IPS DF 4.7 (cell line): ENCODE measurements around the gene RANBP17.

ENCODE experiments used
- DNase-seq: peaks from one replicate; pipeline ENCODE4 v3.0.0-alpha.2; 2013; ENCODE audit warnings: low spot score; ENCODE audit errors: extremely low read depth

Gene RANBP17

DNA sequence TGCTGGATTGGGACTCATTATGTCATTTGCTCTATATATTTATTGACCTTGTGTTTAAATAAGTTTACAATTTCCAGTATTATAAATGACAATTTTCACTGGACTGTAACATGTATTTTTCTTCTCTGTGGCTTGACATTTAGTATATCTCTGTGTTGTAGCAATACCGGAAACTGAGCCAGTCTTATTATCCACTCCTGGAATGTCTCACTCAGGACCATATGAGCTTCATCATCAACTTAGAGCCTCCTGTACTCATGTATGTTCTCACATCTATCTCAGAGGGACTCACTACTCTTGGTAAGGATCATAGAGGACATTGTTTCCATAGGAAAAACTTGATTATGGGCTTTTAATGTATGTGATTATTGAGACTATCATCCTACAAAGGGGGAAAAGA is 380.7 kb downstream of the RANBP17 start:
- no peak for DNase-seq

DNA sequence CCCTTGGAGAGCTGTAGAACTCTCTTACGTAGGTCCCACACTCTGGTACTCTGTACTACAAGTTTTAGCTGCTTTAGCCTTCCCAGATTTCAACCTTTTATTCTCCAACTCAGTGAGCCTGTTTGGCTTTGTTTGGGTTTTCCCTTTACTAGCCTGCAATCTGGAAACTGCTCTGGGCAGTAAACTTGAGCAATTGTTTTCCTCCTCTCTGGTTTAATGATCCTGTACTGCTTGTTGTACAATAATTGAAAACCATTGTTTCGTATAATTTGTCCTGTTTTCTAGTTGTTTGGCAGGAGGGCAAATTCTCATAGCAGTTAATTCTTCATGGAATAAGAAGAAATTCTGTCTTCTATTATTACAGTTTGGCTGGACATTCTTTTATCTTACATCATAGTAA is 384.4 kb downstream of the RANBP17 start:
- DNase-seq = no peak

DNA sequence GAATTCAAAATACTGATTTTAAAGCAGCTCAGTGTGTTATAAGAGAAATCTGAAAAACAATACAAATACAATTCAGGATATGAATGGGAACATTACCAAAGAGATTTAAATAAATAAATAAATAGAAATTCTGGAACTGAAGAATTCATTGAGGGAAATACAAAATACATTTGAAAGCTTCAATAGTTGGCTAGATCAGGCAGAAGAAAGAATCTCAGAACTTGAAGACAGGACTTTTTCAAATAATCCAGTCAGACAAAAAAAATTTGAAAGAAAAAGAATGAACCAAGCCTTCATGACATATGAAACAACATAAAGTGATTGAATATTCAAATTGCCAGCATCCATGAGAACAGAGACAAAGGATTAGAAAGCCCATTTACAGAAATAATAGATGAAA is 387.6 kb downstream of the RANBP17 start:
- no peak for DNase-seq

DNA sequence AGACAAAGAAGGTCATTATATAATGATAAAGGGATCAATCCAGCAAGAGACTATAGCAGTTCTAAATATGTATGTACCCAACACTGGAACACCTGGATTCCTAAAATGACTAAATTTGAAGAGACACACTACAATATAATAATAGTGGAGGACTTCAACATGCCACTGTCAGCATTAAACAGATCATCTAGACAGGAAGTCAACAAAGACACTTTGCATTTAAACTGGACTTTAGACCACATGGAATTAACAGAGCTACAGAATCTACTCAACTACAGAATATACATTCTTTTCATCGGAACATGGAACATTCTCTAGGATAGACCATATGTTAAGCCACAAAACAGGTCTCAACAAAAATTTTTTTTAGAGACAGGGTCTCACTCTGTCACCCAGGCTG is 388.9 kb downstream of the RANBP17 start:
- no peak for DNase-seq

DNA sequence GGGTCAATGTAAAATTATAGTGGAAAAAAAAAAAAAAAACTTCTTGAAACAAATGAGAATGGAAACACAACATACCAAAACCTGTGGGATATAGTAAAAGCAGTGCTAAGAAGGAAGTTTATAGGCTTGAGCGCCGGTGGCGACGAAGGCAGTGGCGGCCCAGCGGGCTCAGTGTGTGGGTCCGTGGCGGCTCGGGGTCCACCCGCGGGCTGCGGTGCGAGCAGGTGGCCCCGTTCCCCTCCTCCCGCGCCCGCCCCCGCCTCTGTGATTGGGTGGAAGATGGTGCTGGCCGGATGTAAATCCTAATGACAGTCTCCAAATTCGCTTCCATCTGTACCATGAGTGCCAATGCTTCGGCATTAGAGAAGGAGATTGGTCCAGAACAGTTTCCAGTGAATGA is 389.7 kb downstream of the RANBP17 start:
- DNase-seq = no peak

DNA sequence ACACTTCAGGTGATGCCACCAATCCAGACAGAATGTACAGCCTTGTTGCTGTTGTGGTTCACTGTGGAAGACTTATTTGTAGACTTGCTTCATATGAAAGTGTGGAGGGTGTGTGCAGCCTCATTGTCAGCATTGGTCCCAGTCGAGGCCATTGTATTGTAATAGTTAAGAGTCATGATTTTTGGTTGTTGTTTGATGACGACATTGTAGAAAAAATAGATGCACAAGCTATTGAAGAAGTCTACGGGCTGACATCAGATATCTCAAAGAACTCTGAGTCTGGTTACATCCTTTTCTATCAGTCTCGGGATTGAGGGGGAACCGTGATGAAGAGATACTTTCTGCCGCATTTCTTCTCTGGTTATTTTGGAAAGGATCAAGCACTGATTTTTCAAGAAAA is 390.9 kb downstream of the RANBP17 start:
- no peak for DNase-seq

DNA sequence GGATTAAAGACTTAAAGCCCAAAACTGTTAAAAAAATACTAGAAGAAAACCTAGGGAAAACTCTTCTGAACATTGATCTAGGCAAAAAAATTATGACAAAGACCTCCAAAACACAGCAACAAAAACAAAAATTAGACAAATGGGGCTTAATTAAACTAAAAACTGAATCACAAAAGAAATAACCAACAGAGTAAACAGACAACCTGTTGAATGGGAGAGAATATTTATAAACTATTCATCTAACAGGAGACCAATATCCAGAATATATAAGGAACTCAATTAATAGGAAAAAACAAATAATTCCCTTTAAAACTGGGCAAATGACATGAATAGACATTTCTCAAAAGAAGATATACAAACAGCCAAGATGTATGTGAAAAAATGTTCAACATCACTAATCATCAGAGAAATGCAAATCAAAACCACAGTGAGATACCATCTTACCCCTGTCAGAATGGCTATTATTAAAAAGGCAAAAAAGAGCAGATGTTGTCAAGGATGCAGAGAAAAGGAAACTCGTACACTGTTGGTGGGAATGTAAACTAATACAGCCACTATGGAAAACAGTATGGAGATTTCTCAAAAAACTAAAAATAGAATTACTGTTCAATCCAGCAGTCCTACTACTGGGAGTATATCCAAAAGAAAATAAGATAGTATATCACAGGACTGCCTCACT is 397.1 kb downstream of the RANBP17 start:
- DNase-seq = no peak

DNA sequence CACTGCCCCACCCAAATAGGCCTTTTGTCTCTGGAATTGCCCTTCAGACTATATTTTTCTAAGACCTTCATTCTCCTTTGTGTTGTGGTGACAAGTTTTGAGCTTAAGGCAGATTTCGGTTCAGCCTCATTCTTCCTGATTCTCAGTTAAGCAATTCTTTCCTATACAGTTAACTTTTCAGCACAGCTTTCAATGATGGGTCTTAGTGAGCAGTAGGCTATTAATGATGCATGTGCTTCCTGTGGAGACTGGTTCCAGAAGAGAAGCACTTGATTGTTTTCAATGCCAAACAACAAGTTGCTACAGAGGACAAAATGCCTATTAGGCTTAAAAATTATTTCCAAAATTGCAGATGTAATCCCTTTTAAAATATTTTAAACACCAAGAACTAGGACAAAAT is 399.5 kb downstream of the RANBP17 start:
- no peak for DNase-seq

DNA sequence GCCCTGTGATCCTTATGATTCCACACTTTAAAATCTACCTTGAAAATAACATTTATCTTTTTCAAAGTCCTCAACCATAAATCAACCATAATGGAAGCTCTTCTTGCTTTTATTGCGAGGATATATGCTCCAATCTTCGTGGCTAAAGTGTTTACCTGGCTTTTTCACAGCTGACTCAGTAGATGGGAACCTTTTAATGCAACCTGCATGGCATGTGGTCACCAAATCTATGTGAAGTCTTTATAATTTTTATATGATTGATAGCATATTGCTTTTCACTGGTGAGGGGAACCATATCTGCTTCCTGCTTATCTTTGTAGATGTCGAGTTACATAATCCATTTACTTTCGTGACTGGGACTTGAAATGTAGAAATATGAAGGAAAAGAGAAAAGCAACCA is 400.1 kb downstream of the RANBP17 start:
- no peak for DNase-seq

DNA sequence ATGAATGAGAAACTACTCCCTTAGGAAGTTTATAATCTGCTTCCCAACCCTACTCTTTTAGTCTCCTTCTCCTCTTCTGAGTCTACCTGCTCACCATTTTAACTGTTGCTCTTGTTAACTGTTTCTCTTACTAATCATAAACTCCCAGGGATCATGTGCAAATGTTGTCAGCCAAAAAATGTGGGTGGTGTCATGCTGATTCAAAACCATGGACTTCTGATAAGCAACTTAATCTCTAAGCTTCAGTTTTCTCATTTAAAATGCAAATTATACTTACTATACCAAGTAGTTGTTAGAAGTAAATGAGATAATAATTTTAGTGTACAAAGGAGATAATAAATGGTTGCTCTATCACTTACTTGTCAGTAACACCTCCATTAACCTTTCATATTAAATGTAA is 401.4 kb downstream of the RANBP17 start:
- no peak for DNase-seq

DNA sequence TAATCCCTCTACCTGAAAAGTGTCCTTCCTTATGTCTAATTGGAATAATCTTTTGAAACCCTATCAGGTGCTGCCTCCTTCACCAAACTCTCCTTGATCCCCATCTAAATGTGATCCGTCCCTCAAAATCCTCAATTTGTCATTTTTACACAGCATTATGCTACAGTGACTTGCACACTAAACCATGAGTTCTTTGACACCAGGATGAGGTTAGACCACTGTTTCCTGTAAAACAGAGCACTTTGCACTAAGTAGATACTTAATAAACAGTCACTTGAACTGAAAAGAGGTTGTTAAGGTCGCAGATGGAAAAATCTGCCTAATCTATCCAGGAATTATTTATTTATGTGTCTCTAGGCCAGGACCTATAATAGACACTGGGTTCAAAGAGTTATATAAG is 403.0 kb downstream of the RANBP17 start:
- no peak for DNase-seq

DNA sequence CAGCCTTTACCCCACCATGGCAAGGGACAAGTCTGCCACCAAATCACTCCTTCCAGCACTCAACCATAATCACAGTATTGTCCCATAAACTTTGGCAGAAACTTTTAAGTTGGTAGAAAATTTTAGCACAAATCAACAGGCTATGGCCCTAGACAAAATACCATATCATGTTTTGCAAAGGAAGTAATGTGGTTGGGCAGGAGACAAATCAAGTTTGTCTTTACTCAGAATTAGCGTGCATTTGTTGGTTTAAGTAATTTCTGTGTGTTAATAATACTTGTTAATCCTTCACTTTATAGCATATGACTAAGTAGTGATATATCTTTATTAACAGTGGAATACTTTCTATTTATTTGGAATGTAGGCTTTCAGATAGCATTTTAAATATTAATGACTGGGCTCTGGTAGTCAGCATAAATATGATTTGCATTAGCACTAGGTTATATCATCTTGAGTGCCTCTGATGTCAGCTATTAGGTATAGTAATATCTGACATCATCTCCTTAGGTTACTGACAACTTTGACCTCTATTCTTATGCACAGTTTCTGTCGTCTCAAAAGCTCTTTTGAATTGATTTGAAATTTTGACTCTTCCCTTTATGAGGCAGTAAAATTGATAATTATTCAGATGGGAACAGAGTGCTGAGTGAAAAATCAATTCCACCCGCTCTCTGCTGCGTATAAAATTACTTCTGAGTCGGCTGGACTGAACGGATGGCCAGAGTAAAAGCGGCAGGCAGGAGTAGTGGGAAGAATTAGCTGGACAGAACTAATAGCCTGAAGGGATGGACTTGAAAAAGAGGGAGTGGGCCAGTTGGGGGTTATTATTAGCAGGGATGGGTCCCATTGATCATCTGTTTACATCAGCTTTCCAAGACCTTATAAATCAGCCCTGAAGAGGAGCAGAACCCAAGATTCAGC is 407.1 kb downstream of the RANBP17 start:
- DNase-seq = no peak

DNA sequence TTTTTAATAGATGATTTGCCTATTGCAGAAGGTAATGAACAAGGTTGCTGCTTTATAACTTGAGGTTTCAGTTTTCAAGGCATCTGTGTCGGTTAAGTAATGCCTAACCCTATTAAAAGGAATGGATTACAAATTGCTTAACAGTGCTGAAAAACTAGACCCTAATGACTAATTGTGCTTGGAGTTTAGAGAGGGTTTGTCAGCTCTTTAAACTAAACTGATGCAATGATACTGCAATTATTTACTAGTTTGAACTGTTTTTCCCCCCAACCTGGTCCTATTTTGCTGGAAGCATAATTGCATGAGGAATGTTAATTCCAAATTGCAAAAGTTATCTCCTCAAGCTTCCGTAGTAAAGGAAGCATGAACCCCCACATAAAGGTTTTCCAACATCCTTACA is 407.9 kb downstream of the RANBP17 start:
- DNase-seq = no peak

DNA sequence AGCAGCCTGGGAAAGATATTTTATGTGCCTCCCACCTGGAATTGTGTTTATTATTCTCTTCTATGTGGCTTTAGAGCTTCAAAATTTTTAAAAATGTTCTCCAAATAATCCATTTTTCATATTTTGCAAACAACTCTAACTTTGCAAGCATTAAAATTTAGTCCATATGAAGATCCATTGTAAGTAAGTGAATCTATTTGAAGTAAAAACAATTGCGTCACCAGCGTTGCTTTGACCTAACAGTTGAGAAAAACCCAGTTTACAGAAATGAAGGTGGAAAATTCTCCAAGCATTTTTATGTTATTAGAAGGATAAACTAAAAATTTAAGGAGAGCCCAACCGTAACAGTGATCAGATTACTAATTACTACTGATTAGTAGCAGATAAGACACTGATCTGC is 408.3 kb downstream of the RANBP17 start:
- no peak for DNase-seq

DNA sequence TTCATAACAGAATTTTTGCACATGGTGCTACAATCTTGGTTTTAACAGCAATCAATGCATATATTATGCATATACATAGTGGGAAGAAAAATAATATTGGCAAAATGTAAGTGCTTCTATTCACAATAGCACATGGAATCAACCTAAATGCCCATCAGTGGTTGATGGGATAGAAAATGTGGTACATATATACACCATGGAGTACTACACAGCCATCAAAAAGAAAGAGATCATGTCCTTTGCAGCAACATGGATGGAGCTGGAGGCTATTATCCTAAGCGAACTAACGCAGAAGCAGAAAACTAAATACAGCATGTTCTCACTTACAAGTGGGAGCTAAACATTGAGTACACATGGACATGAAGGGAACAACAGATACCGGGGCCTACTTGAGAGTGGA is 410.0 kb downstream of the RANBP17 start:
- no peak for DNase-seq

DNA sequence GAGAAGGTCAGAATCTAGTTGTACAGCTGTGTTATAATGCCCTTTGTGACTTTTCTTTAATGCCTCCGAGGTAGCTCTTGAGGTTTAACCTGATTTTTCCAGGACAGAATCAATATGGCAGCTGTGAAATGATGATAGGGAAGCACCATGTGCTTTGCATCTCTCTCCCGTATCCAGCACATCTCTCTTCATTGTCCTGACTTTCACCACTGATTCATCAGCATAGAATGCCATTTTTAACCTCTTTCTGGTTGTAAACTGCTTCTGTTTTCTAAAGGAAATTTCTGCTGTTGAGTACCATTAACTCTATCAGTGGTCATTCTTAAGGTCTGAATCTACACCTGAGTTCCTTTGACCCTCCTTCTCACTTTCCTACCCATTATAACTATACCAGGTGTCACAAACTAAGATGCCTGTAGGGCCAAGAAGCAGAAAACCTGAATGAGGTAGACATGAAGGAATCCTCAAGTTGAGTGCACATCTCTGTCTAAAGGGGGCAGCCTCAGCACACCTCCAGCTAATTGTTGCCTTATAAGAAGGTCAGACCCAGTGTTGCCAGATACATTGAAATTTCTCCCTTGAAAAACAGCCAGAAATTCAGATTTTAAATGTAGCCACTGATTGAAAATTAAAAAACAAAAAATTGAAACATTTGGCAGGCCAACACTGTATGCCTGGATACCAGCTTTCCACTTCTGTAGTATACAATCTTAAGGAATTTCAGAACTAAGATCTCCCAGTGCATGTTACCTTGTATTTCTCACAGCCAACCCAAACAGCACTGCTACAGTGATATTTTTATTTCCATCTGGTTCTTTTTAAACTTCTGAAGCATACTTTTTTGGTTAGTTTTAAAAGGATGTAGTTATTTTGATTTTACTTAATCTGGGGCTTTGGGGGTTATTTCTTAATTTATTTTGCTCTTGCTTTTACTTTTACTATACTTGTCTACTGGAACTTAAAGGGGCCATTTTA is 411.5 kb downstream of the RANBP17 start:
- peak; percentile 19 for DNase-seq

DNA sequence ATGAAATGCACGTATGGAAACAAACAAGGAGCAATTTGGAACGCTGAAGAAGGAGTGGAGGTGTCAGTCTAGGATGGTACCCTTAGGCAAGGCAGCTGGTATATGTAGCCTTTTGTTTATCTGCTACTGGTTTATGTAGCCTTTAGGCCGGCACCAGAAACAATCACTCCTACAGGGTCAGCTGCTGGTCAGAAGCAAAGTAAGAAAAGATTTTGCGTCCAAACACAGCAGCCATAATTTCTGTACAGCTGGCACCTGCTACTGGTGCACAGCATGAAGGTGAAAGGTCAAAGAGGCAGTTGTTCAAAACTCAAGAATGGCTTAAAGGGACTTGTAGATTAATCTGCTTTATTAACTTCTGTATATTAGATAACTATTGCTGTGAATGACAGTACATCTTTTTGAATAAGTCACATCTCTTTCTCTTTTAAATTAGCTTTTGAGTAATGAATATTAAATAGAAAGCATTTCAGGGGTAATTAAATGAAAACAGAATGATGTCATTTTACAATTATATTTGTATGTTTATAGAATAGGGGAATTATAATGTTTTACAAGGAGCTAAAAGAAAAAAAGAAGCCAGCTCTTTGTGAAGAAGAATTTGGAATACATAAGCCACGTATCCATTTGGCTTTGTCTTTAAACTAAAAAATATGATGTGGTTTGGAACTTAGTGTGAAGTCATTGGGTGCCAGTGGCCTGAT is 414.2 kb downstream of the RANBP17 start:
- no peak for DNase-seq

DNA sequence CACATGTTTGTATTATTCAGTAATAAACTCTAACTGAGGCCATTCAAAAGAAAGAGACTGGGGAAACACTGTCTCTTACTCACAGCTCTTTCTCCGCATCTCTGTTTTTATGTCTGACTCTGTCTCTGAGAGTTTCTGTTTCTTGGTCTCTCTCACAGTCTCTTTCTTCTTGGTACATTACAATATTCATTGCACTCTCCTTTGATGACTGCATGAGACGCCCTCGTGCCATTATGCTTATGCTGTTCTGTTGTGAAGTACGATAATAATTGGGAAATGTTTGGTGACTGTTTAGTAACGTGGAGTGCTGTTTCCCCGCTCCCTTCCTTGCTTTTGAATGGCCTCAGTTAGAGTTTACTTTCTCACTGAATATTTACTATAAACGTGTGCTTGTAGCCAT is 421.9 kb downstream of the RANBP17 start:
- DNase-seq = no peak

DNA sequence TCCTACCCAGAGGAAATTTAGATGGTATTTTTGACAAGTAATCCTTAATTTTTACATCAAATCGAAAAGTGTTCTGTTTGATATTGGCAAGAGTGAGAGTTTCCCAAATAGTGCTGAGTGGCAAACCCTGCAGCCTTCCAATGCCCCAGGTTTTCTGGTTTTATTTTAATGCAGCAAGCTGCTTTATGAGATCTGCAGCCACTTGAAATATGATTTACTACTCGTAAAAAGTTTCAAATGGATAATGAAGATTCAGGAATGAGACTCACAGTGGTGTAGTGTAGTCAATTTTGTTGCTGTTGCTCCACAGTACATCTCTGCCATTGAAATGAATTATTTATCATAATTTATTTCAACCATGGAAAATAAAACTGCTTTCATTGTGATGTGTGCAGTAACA is 423.6 kb downstream of the RANBP17 start:
- no peak for DNase-seq

DNA sequence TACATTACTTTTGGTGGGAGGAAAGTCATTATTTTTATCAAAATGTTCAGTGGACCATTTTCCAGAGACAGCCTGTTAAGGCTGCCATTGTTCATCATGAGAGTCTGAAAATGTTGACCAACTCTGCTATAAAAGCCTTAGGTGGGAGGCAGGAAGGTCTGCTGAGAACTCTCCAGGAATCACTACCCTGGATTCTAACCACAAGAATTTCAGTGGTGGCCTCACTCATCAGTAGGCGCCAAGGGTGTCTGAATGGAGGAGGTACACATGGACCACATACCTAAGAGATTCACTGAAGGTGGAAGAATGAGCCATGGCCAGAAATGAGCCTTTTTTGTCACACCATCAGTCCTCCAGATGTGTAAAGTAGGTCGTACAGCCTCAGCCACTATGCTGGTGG is 426.2 kb downstream of the RANBP17 start:
- DNase-seq = no peak

DNA sequence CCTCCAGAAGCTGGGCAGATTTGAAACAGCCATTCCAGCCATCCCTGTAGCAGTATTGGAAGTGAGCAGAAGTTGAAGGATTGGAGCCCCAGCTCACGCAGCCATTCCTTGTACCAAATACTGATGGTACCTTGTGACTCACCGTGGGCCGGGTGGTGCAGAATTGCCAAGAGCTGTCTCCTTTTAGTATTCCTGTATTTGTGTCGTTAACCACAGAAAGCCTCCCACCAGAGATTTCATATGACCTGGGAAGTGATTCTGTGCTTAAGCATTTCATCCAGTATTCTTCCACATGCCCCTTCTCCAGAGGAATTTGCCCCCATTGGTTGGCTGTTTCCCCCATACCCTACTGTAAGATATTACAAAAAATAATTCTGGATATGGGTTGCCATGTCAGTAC is 429.6 kb downstream of the RANBP17 start:
- no peak for DNase-seq
